K562 (cell line): ENCODE data around the gene TACSTD2. TPM values are rescaled to one million over a fixed set of nuclear protein-coding genes. Genes with fewer than 3 reads are reported as not detected.
A peak's percentile ranks its signal among the peaks of the same experiment; 100 is the strongest.

Experiments used
- BMI1 ChIP-seq: fragments of 150-350 bp; IDR thresholded peaks from 2 replicates; pipeline ENCODE4 v1.6.1; 2014; ENCODE audit warnings: low read length
- CEBPB ChIP-seq: fragments of 450-650 bp; IDR thresholded peaks from 2 replicates; pipeline ENCODE4 v1.6.1; 2016; ENCODE audit warnings: missing genetic modification characterization, missing compliant biosample characterization
- CREB1 ChIP-seq, 2 experiments: sonication (generic) in 1 of 2; formaldehyde crosslinking in 1 of 2; IDR thresholded peaks; 2 replicates each; pipeline versions ENCODE4 v1.6.1 to v1.8.0; 2012 to 2022; ENCODE audit warnings: inconsistent platforms in 1 of 2, mild to moderate bottlenecking in 1 of 2, missing genetic modification reagents in 1 of 2, moderate library complexity in 1 of 2
- GTF3C2 ChIP-seq: IDR thresholded peaks from 3 replicates; pipeline ENCODE4 v1.6.1; 2011; ENCODE audit warnings: borderline replicate concordance, mild to moderate bottlenecking, moderate library complexity; ENCODE audit not compliant: insufficient read length; ENCODE audit errors: extremely low read depth
- JUNB ChIP-seq: fragments of 450-650 bp; formaldehyde crosslinking; conservative IDR thresholded peaks from 2 replicates; pipeline ENCODE4 v1.4.0; 2020; ENCODE audit warnings: mild to moderate bottlenecking
- MCM7 ChIP-seq, 2 experiments: fragments of 450-650 bp; IDR thresholded peaks; 2 replicates each; pipeline ENCODE4 v1.6.1; 2016 to 2018
- NEUROD1 ChIP-seq: fragments of 150-350 bp; IDR thresholded peaks from 2 replicates; pipeline ENCODE4 v1.6.1; 2014; ENCODE audit warnings: borderline replicate concordance, low read length, low read depth; ENCODE audit not compliant: partially characterized antibody
- PURB ChIP-seq: sonication (generic); formaldehyde crosslinking; IDR thresholded peaks from 2 replicates; pipeline ENCODE4 v1.9.0; 2021; ENCODE audit warnings: low read depth, mild to moderate bottlenecking, missing genetic modification reagents
- RBM15 ChIP-seq: fragments of 200-400 bp; formaldehyde crosslinking; IDR thresholded peaks from 2 replicates; pipeline ENCODE4 v1.6.1; 2018; ENCODE audit warnings: mild to moderate bottlenecking, low read length, moderate library complexity; ENCODE audit not compliant: insufficient read depth
- SAFB2 ChIP-seq: fragments of 200-400 bp; formaldehyde crosslinking; IDR thresholded peaks from 2 replicates; pipeline ENCODE4 v1.6.1; 2018; ENCODE audit warnings: borderline replicate concordance, low read length, low read depth, moderate library complexity; ENCODE audit not compliant: severe bottlenecking
- SLC30A9 ChIP-seq: fragments of 250-450 bp; sonication (Bioruptor Pico); IDR thresholded peaks from 2 replicates; pipeline ENCODE4 v1.8.0; 2022; ENCODE audit warnings: mild to moderate bottlenecking, moderate library complexity
- SNRNP70 ChIP-seq: fragments of 200-400 bp; formaldehyde crosslinking; optimal IDR thresholded peaks from 2 replicates; pipeline ENCODE3; 2017; ENCODE audit warnings: low read depth, low read length
- TRIM25 ChIP-seq: fragments of 450-650 bp; IDR thresholded peaks from 2 replicates; pipeline ENCODE4 v1.7.0; 2016; ENCODE audit warnings: borderline replicate concordance
- YY1 ChIP-seq, 3 experiments: IDR thresholded peaks; 2 replicates each; pipeline ENCODE4 v1.6.1; 2011; ENCODE audit warnings: low read length in 2 of 3, mild to moderate bottlenecking in 2 of 3, moderate library complexity in 2 of 3, borderline replicate concordance in 1 of 3, control low read depth in 1 of 3, low read depth in 1 of 3; ENCODE audit not compliant: insufficient read depth in 3 of 3, insufficient replicate concordance in 2 of 3, control insufficient read depth in 1 of 3, insufficient read length in 1 of 3; ENCODE audit errors: extremely low read depth in 1 of 3
- ZC3H8 ChIP-seq: fragments of 450-650 bp; IDR thresholded peaks from 2 replicates; pipeline ENCODE4 v1.6.1; 2017
- ZEB2 ChIP-seq: fragments of 450-650 bp; IDR thresholded peaks from 2 replicates; pipeline ENCODE4 v1.6.1; 2016
- ZNF707 ChIP-seq: fragments of 250-450 bp; sonication (Bioruptor Pico); conservative IDR thresholded peaks from 2 replicates; pipeline ENCODE4 v1.8.0; 2022; ENCODE audit warnings: inconsistent platforms, mild to moderate bottlenecking, moderate library complexity
- ZNF76 ChIP-seq: fragments of 250-450 bp; sonication (Bioruptor Pico); IDR thresholded peaks from 2 replicates; pipeline ENCODE4 v1.4.0; 2020; ENCODE audit warnings: mild to moderate bottlenecking, moderate library complexity, borderline replicate concordance
- polyA plus RNA-seq, 8 experiments: library from polyadenylated mRNA; depleted of rRNA in 4 of 8; stranded (reverse) in 5 of 8; unstranded in 3 of 8; fragments of >200 nt; fragmentation: Nextera tagmentation in 2 of 8; fragmentation: Illumina TruSeq in 1 of 8; extraction: Ambion mirVana in 2 of 8; extraction: Trizol in 1 of 8; gene quantifications; 2 replicates each; pipeline versions ENCODE4 v1.2.1 to v1.2.3, GENCODE V29; 2011 to 2014; ENCODE audit warnings: inconsistent platforms in 1 of 8, missing spikeins in 1 of 8
- total RNA-seq, 7 experiments: library from RNA; depleted of rRNA in 6 of 7; stranded (reverse); fragments of >200 nt in 6 of 7; fragmentation: Illumina TruSeq in 2 of 7; extraction: Trizol in 2 of 7; gene quantifications; 2 replicates each; pipeline versions ENCODE4 v1.2.1 to v1.2.3, GENCODE V29; 2011 to 2021; ENCODE audit warnings: low replicate concordance in 1 of 7
- TF ChIP-seq, protein P1 (sequence below): fragments of 250-450 bp; sonication (Bioruptor Pico); IDR thresholded peaks from 2 replicates; pipeline ENCODE4 v1.4.0; 2020; ENCODE audit warnings: mild to moderate bottlenecking, moderate library complexity, borderline replicate concordance

Gene TACSTD2
- total and polyA plus RNA-seq, 9 of the 15 experiments (the other 6 are each of a cell fraction or from before 2014, with no cell fraction given): 0.04 to 0.31 TPM; not detected in 7

DNA sequence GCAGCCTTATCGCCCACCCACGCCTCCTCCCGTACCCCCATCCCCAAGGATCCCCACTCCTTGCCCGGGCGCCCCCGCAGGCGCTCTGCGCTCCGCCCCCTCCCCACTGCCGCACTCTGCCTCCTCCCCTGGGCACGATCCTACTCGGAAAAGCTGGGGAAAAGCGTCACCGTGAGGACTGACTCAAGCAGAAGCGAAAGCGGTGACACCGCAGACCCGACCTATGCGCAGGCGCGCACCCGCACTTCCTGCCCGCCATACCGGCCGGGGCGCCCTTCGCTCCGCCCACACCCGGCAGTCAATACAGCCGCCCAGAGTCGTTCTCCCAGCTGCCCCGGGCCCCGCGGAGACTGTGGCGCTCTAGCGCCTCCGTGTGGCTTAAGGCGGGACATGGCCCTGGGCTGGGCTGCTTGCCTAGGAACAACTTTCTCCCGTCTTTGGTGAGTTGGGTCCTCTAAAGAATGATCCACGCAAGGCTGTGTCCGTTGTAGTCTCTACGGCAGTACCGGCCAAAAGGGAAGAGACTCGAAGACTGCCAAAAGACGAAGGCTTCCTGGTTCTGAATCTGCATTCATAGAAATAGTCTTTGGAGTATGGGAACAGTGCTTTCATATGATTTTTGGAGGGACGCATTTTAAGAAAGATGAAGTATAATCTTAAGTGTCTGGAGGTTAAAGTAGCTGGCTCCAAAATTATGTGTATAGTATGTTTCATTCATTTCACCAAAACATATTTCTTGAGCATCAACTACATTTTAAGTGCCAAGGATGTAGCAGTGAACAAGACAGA is 30.3 kb downstream of the TACSTD2 start, which contains the start of gene OMA1 (continued):
- TF ChIP-seq NEUROD1 (no peak), CREB1 (IDR thresholded peaks at IDR 0.05) (peak; percentile 68), CREB1 (CRISPR knock-in tag; IDR thresholded peaks at IDR 0.05) (0 out of 2 replicates have a peak, but pooled peaks have one; percentile 36), BMI1 (no peak), ZC3H8 (no peak), SAFB2 (no peak), TRIM25 (no peak), SNRNP70 (no peak), RBM15 (no peak), SLC30A9 (CRISPR knock-in tag) (no peak), ZNF76 (CRISPR knock-in tag) (no peak), JUNB (no peak), YY1 (IDR thresholded peaks at IDR 0.05; ENCODE audit: borderline replicate concordance in 1 of 3, control insufficient read depth in 1 of 3, extremely low read depth in 1 of 3, insufficient read depth in 3 of 3, insufficient read length in 1 of 3, insufficient replicate concordance in 2 of 3, low read depth in 1 of 3, low read length in 2 of 3) (peak; percentile 48 to 92 (median 86)), CEBPB (tag) (no peak), PURB (no peak), ZNF707 (CRISPR knock-in tag) (no peak), GTF3C2 (no peak), MCM7 (IDR thresholded peaks at IDR 0.05) (no peak), ZEB2 (no peak)
- TF ChIP-seq, protein P1, sequence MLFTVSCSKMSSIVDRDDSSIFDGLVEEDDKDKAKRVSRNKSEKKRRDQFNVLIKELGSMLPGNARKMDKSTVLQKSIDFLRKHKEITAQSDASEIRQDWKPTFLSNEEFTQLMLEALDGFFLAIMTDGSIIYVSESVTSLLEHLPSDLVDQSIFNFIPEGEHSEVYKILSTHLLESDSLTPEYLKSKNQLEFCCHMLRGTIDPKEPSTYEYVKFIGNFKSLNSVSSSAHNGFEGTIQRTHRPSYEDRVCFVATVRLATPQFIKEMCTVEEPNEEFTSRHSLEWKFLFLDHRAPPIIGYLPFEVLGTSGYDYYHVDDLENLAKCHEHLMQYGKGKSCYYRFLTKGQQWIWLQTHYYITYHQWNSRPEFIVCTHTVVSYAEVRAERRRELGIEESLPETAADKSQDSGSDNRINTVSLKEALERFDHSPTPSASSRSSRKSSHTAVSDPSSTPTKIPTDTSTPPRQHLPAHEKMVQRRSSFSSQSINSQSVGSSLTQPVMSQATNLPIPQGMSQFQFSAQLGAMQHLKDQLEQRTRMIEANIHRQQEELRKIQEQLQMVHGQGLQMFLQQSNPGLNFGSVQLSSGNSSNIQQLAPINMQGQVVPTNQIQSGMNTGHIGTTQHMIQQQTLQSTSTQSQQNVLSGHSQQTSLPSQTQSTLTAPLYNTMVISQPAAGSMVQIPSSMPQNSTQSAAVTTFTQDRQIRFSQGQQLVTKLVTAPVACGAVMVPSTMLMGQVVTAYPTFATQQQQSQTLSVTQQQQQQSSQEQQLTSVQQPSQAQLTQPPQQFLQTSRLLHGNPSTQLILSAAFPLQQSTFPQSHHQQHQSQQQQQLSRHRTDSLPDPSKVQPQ (CRISPR knock-in tag): no peak
